HUES64 (cell line): ENCODE results near the gene ODF4.

Source experiments
- H3K27ac ChIP-seq: 2 replicates; pipeline ENCODE4 v1.7.0; 2013; ENCODE audit warnings: low read depth, low read length, inconsistent platforms
- H3K27me3 ChIP-seq: 2 replicates; pipeline ENCODE4 v1.6.1; 2013; ENCODE audit warnings: mild to moderate bottlenecking, low read length; ENCODE audit not compliant: insufficient read depth
- H3K36me3 ChIP-seq: 2 replicates; pipeline ENCODE4 v1.6.1; 2013; ENCODE audit warnings: mild to moderate bottlenecking, low read length; ENCODE audit not compliant: insufficient read depth
- H3K4me1 ChIP-seq: 2 replicates; pipeline ENCODE4 v1.6.1; 2013; ENCODE audit warnings: mild to moderate bottlenecking, low read length, moderate library complexity; ENCODE audit not compliant: insufficient read depth
- H3K4me3 ChIP-seq: 2 replicates; pipeline ENCODE4 v1.5.1; 2013; ENCODE audit warnings: mild to moderate bottlenecking, low read length, moderate library complexity
- H3K9ac ChIP-seq: 2 replicates; pipeline ENCODE4 v1.6.1; 2013; ENCODE audit warnings: mild to moderate bottlenecking, low read depth, low read length
- H3K9me3 ChIP-seq: 2 replicates; pipeline ENCODE4 v1.6.1; 2013; ENCODE audit warnings: low read depth, low read length; ENCODE audit not compliant: insufficient read depth
- WGBS: fragments of 150-250, 120-280 bp; methylation state at CpG from one replicate; pipeline ENCODE4 v1.1.7; 2013; ENCODE audit warnings: missing lambda C conversion rate; 5-methylcytosine and 5-hydroxymethylcytosine counted together

The ODF4 gene

DNA sequence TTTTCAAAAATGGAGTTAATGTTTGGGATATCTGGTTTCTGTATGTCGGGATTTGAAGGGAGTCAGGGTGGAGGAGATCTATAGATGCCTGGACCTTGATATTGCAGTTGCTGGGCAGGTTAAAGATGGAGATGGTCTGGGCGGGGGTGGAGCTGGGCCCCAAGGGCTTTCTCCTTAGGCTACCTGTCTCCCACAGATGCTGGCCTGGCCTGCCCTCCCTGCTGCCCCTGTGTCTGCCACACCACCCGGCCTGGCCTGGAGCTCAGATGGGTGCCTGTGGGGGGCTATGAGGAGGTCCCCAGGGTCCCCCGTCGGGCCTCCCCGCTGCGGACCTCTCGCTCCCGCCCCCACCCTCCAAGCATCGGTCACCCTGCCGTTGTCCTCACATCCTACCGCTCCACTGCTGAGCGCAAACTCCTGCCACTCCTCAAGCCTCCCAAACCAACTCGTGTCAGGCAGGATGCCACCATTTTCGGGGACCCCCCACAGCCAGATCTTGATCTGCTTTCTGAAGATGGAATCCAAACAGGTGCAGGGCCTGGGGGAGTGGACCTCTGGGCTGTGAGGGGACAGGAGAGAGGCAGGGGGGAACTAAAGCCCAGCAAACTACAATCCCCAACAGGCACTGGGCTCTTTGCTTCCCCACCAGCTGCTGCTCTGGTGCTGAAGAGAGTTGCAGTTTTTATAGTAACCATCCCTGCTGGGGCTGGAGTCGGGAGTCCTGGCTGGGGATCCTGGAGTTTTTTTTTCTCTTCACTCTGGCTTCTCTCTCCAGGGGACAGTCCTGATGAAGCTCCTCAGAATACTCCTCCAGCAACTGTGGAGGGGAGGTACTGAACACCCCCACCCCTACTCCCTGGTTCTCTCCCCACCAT, 26.7 kb upstream of the ODF4 start:
- peaks cover 38% of the 10 kb centered on the region for H3K27me3 ChIP-seq
- 87% methylated on average over 16 of the region's 16 CpGs for WGBS

GRCh38 chr17:8314797-8315763, 24.6 kb upstream of the ODF4 start:
- Histone ChIP-seq H3K4me1 (peaks cover 6% of the 10 kb centered on the region), H3K36me3 (no peaks in the 10 kb centered on the region), H3K27me3 (peaks cover 38% of the 10 kb centered on the region), H3K9ac (no peak overlapping the region), H3K4me3 (peak overlapping the region; percentile 70), H3K9me3 (no peaks in the 10 kb centered on the region), H3K27ac (no peak overlapping the region)
- 8% methylated on average over 27 of the region's 29 CpGs for WGBS

More for the DNA sequence above, 26.7 kb upstream of the ODF4 start:
- H3K4me3 ChIP-seq = no peak overlapping the region
- peaks cover 6% of the 10 kb centered on the region for H3K4me1 ChIP-seq
- no peak overlapping the region for H3K27ac ChIP-seq
- no peaks in the 10 kb centered on the region for H3K36me3 ChIP-seq
- no peak overlapping the region for H3K9ac ChIP-seq
- no peaks in the 10 kb centered on the region for H3K9me3 ChIP-seq

GRCh38 chr17:8315764-8316217, 23.8 kb upstream of the ODF4 start:
- no peaks in the 10 kb centered on the region for H3K36me3 ChIP-seq
- no peaks in the 10 kb centered on the region for H3K9me3 ChIP-seq
- peaks cover 38% of the 10 kb centered on the region for H3K27me3 ChIP-seq
- H3K4me1 ChIP-seq = peaks cover 6% of the 10 kb centered on the region; the same call in 1 of the 2 replicates
- H3K9ac ChIP-seq = no peak overlapping the region
- H3K27ac ChIP-seq = no peak overlapping the region
- 5% methylated on average over 26 of the region's 26 CpGs for WGBS
- H3K4me3 ChIP-seq = peak overlapping the region; percentile 70

DNA sequence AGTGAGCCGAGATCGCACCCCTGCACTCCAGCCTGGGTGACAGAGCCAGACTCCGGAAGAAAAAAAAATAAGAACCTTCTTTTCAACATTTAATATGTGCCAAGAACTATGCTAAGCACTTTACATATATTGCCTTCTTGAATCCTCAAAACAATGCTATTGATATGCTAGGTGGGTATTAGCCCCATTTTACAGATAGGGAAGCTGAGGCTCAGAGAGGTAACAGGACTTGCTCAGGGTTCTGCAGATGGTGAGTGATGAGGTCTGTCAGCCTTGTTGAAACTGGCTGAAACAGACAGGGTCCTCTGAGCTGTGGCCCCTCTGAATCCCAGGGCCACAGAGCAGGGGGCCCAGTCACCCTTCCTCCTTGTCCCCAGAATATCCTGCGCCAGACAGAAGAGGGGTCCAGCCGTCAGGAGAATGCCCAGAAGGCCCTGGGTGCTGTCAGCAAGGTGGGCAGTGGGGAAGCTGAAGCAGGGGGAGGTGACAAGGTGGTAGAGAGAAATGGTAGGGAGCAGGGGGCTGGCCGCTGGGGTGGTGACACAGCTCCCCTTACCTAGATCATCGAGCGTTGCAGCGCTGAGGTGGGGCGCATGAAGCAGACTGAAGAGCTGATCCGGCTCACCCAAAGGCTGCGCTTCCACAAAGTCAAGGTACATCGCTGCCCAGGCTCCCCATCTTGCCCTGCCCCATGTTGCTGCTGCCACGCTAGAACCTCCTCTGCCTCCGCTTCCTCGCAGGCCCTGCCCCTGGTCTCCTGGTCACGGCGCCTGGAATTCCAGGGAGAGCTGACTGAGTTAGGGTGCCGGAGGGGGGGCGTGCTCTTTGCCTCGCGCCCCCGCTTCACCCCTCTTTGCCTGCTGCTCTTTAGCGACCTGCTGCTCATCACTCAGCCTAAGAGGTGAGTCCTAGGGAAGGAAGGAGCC, 21.4 kb upstream of the ODF4 start:
- H3K9me3 ChIP-seq = no peaks in the 10 kb centered on the region
- no peak overlapping the region for H3K4me3 ChIP-seq
- peaks cover 6% of the 10 kb centered on the region; the same call in 1 of the 2 replicates for H3K4me1 ChIP-seq
- H3K36me3 ChIP-seq = no peaks in the 10 kb centered on the region
- H3K27me3 ChIP-seq = peaks cover 38% of the 10 kb centered on the region
- H3K27ac ChIP-seq = no peak overlapping the region
- WGBS = 86% methylated on average over 24 of the region's 24 CpGs
- no peak overlapping the region for H3K9ac ChIP-seq

DNA sequence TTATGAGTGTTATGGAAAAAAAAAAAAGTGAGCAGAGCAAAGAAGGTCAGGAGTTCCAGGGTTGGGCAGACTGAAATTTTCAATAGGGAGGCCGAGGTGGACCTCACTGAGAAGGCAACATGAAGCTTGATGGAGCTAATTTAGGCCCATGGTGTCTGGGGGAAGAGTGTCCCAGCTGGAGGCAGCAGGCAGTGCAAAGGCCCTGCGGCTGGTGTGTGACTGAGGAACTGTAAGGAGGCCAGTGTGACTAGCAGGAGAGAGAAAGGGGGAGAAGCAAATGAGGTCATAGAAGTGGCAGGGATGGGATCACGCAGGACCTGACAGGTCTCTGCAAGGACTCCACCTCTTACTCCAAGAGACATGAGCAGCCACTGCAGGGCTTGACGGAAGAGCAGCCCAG, 19.4 kb upstream of the ODF4 start:
- no peaks in the 10 kb centered on the region for H3K36me3 ChIP-seq
- WGBS = 88% methylated on average over 4 of the region's 4 CpGs
- H3K9ac ChIP-seq = no peak overlapping the region
- H3K4me1 ChIP-seq = no peaks in the 10 kb centered on the region
- H3K27me3 ChIP-seq = peaks cover 26% of the 10 kb centered on the region
- H3K9me3 ChIP-seq = no peaks in the 10 kb centered on the region
- no peak overlapping the region for H3K4me3 ChIP-seq
- H3K27ac ChIP-seq = no peak overlapping the region

- Histone ChIP-seq H3K9ac (no peak overlapping the region), H3K27ac (no peak overlapping the region), H3K4me3 (no peak overlapping the region), H3K36me3 (no peaks in the 10 kb centered on the region), H3K27me3 (peaks cover 24% of the 10 kb centered on the region), H3K9me3 (no peaks in the 10 kb centered on the region), H3K4me1 (no peaks in the 10 kb centered on the region)
- 79% methylated on average over 6 of the region's 6 CpGs for WGBS
Measured at GRCh38 chr17:8320990-8321389, 18.6 kb upstream of the ODF4 start.

DNA sequence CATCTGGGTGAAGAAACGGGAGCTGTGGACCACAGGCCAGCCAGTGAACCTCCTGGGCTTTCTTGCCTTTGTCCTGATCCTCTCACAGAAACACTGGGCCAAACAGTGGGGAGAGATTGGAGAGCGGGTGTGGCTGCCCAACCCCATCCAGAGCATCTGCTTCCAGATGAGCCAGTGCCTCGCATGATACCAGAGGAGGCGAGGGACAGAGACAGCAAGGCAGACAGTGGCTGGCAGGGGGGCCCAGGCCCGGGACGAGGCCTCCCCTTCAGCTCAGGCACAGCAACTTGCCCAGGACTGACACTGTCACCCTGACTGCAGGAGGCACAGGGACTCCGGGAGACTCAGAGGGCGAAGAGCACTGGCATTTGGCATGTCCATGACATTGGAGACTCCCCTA, 17.6 kb upstream of the ODF4 start:
- Histone ChIP-seq H3K9ac (no peak overlapping the region), H3K4me3 (no peak overlapping the region), H3K9me3 (no peaks in the 10 kb centered on the region), H3K4me1 (no peaks in the 10 kb centered on the region), H3K27ac (no peak overlapping the region), H3K36me3 (no peaks in the 10 kb centered on the region), H3K27me3 (peaks cover 24% of the 10 kb centered on the region)
- 85% methylated on average over 8 of the region's 8 CpGs for WGBS

GRCh38 chr17:8324132-8324531, 15.5 kb upstream of the ODF4 start:
- Histone ChIP-seq H3K27ac (no peak overlapping the region), H3K4me3 (no peak overlapping the region), H3K36me3 (no peaks in the 10 kb centered on the region), H3K27me3 (peaks cover 29% of the 10 kb centered on the region), H3K9ac (no peak overlapping the region), H3K4me1 (no peaks in the 10 kb centered on the region), H3K9me3 (no peaks in the 10 kb centered on the region)
- 88% methylated on average over 4 of the region's 5 CpGs for WGBS

DNA sequence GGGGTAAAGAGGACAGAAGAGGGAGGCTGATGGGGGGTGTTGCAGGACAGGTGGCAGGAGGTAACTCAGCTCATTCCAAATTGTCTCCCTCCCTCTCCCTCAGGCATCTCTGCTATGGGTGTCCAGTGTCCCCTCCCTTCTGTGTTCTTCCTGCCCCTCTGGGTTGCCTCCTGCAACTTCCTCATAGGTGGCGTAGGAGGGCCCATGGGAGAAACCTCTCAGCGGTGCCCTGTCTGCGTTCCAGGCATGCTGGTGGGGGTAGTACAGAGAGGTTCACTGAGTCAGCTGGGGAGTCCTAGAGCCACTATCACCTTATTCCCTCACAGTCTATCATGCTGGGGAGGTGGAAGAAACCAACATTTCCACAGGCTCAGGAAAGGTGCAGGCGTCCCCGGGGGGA, 14.7 kb upstream of the ODF4 start:
- Histone ChIP-seq H3K4me3 (no peak overlapping the region), H3K4me1 (no peaks in the 10 kb centered on the region), H3K9me3 (no peaks in the 10 kb centered on the region), H3K36me3 (no peaks in the 10 kb centered on the region), H3K27me3 (peaks cover 29% of the 10 kb centered on the region), H3K9ac (no peak overlapping the region), H3K27ac (no peak overlapping the region)
- WGBS = 93% methylated on average over 3 of the region's 5 CpGs

- Histone ChIP-seq H3K36me3 (no peaks in the 10 kb centered on the region), H3K4me1 (no peaks in the 10 kb centered on the region), H3K4me3 (peak overlapping the region; percentile 54), H3K27me3 (peaks cover 29% of the 10 kb centered on the region), H3K9ac (peak overlapping the region; percentile 34), H3K9me3 (no peaks in the 10 kb centered on the region), H3K27ac (no peak overlapping the region)
- 7% methylated on average over 48 of the region's 48 CpGs for WGBS
Measured at GRCh38 chr17:8326511-8327302, 12.9 kb upstream of the ODF4 start.
